ENCODE measurements around the gene TDRD7. TPM values are rescaled to one million over a fixed set of nuclear protein-coding genes. Genes with fewer than 3 reads are reported as not detected.

The TDRD7 gene
- total RNA-seq, 3 donors from 2014 or later: 31.1 to 36.6 (median 33.4) TPM

DNA sequence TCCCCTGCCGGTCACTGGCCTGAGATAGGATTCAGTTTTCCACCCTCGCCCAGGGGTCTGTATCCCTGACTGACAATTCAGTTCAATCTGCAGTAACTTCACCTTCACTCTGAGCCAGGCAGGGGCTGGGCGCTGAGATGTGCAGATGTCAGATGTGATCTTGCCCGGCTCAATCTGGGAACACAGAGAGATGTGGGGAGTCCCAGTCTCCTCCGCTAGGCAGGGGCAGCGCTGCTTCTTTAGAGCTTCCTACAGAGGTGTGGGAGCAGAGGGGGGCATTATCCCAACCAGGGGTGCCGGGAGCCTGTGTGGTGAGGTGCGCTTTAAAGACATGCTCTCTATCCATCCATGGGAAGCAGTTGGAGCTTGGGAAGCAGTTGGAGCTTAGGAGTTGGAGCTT lies 104.2 kb downstream of the TDRD7 start:
- TF ChIP-seq, protein P1, sequence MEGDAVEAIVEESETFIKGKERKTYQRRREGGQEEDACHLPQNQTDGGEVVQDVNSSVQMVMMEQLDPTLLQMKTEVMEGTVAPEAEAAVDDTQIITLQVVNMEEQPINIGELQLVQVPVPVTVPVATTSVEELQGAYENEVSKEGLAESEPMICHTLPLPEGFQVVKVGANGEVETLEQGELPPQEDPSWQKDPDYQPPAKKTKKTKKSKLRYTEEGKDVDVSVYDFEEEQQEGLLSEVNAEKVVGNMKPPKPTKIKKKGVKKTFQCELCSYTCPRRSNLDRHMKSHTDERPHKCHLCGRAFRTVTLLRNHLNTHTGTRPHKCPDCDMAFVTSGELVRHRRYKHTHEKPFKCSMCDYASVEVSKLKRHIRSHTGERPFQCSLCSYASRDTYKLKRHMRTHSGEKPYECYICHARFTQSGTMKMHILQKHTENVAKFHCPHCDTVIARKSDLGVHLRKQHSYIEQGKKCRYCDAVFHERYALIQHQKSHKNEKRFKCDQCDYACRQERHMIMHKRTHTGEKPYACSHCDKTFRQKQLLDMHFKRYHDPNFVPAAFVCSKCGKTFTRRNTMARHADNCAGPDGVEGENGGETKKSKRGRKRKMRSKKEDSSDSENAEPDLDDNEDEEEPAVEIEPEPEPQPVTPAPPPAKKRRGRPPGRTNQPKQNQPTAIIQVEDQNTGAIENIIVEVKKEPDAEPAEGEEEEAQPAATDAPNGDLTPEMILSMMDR (IDR thresholded peaks at IDR 0.05): no peak
- ATAC-seq (no peak), DNase-seq (no peak)
- Histone ChIP-seq H3K9me3 (no peaks in the 10 kb centered on the region), H3K4me1 (ENCODE audit: low read depth) (no peaks in the 10 kb centered on the region), H3K36me3 (ENCODE audit: low read depth) (no peaks in the 10 kb centered on the region), H3K4me3 (no peak overlapping the region)
- intact Hi-C loops (cut with DNase I, micrococcal nuclease): no loop called here

DNA sequence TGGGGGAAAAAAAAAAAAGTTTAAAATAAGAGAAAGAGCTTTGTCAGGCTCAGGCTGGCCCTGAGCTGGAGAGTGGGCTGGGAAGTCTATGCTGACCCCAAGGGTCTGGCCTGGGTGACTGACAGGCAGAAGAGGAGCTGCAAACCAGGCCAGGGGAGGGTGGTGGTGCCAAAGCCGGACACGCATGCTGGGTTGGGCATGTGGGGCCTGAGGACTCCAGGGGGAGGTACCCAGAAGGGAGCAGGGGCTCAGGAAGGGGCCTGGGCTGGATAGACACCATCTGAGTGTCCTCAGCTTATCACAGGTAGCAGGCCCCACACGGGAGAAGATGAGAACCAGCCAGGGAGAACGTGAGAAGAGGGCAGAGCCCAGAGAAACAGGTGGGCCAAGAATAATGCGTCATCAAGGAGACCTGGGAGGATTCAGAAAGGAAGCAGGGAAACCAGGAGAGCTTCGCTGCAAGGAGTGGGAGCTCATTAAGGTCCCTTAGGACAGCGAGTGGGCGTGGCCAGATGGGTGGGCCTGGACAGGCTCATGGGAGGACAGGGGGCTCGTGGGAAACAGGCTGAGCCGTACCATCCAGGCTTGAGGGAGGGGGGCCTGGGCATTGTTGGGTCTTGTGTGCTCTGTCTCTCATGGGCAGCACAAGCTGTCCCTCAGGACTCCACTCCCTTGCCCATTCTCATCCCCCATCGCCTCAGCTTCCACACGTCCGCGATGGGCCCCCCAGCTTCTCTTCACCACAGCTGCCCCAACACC lies 105.6 kb downstream of the TDRD7 start:
- TF ChIP-seq, protein P1 (IDR thresholded peaks at IDR 0.05): no peak
- ATAC-seq: no peak

DNA sequence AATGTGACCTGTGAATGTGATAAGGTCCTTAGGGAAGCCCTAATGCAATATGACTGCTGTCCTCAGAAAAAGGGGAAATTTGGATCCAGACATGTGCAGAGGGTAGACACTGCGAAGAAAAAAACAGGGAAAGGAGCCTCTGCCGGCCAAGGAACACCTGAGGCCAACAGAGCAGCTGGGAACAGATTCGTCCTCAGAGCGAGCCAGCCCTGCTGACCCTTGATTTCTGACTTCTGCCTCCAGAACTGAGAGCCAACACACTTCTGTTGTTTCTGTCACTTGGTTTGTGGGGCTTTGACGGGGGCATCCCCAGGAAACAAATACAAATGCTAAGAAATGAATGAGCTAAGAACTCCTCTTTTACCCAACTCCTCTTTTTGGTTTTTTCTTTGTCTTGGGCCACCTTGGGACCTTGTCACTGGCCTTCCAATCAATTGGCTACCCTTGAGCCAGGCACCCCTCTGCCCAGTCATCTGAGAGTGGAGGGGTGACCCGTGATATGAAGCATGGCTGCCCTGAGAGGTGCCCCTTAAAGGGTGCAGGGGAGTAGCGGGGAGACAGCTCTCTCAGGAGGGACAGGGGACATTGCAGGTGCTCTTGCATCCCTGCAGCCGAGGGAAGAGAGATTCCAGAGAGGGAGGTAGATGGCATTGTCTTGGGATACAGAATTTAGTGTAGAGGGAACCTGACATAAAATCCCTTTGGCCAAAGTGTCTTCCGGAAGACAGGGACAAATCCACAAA lies 106.4 kb downstream of the TDRD7 start:
- Histone ChIP-seq H3K4me1 (ENCODE audit: low read depth) (no peaks in the 10 kb centered on the region), H3K4me3 (no peak overlapping the region), H3K9me3 (no peaks in the 10 kb centered on the region), H3K36me3 (ENCODE audit: low read depth) (no peaks in the 10 kb centered on the region)
- no peak for ATAC-seq
- TF ChIP-seq, protein P1 (IDR thresholded peaks at IDR 0.05): no peak
- intact Hi-C loops (cut with DNase I, micrococcal nuclease): no loop called here
- no peak for DNase-seq

More for the DNA sequence above, 105.6 kb downstream of the TDRD7 start:
- intact Hi-C loops (cut with DNase I, micrococcal nuclease): no loop called here
- Histone ChIP-seq H3K36me3 (ENCODE audit: low read depth) (no peaks in the 10 kb centered on the region), H3K4me3 (no peak overlapping the region), H3K4me1 (ENCODE audit: low read depth) (no peaks in the 10 kb centered on the region), H3K9me3 (no peaks in the 10 kb centered on the region)
- DNase-seq: no peak

DNA sequence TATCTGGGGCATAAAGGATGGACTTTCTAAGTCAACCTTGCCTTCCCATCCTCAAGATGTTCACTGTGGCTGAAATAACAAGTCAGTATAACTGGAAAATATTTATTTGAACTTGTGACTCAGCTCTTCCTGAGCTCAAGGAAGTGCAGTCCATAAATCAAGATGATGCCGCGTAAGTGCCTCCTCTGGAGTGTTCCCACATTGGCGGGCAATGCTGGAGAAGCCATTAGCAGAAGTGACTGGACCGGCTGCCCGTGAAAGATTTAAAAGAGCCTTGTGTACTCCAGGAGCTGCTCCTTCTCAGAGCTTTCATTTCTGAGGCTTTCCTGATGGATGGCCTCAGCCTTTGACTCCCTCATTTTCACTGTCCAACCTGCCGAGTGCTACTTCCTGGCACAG lies 107.0 kb downstream of the TDRD7 start:
- intact Hi-C loops (cut with DNase I, micrococcal nuclease): no loop called here
- H3K36me3 ChIP-seq (ENCODE audit: low read depth): no peaks in the 10 kb centered on the region
- ATAC-seq (peak; percentile 89), DNase-seq (peak in 2 of 3 donors; percentile 43 to 55)
- H3K4me1 ChIP-seq (ENCODE audit: low read depth): no peaks in the 10 kb centered on the region
- H3K4me3 ChIP-seq: no peak overlapping the region
- no peaks in the 10 kb centered on the region for H3K9me3 ChIP-seq
- TF ChIP-seq, protein P1 (IDR thresholded peaks at IDR 0.05): no peak

DNA sequence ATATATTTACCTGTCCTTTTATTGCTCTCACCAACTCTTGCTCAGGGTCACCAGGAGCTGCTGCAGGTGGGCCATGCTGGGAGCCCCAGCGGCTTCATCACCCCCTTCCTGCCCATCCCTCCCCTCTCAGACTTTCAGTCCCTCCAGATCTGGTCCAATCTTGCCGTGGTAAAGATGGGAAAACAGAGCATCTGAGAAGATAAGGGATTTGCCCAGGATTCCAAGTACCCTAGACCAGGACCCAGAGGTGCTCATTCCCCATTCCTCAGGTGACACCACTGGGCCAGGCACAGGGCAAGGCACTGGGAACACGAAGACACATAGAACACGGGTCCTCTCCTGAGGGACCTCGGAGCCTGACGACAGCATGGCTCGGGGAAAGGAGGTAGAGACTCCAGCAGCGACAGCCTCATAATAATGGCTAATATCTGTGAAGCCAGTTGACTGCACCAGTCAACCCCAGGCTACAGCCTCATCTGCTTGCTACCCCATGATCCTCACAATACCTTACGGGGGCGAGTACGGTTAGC lies 107.6 kb downstream of the TDRD7 start:
- intact Hi-C loops (cut with DNase I, micrococcal nuclease): no loop called here
- H3K4me3 ChIP-seq: no peak overlapping the region
- ATAC-seq (no peak), DNase-seq (no peak)
- H3K36me3 ChIP-seq (ENCODE audit: low read depth): no peaks in the 10 kb centered on the region
- H3K4me1 ChIP-seq (ENCODE audit: low read depth): no peaks in the 10 kb centered on the region
- H3K9me3 ChIP-seq: no peaks in the 10 kb centered on the region
- TF ChIP-seq, protein P1 (IDR thresholded peaks at IDR 0.05): no peak

Measured in mucosa of descending colon (tissue), 3 donors.